MM.1S (cell line): ENCODE measurements around the gene NFYB.

Experiments
- CTCF ChIP-seq: fragments of 300-600 bp; sonication (generic); IDR thresholded peaks from 2 replicates; pipeline ENCODE4 v1.5.1; 2016; ENCODE audit warnings: antibody characterized with exemption, low read length, mixed read lengths
- EZH2 ChIP-seq: fragments of 300-600 bp; sonication (generic); optimal IDR thresholded peaks from 2 replicates; pipeline ENCODE3; 2017; ENCODE audit warnings: low read depth, mild to moderate bottlenecking, antibody characterized with exemption, low read length, mixed read lengths
- EZH2phosphoT487 ChIP-seq: fragments of 300-600 bp; sonication (generic); IDR thresholded peaks from 2 replicates; pipeline ENCODE4 v1.6.1; 2018; ENCODE audit warnings: antibody characterized with exemption, low read length

- TF ChIP-seq CTCF (no peak), EZH2 (no peak), EZH2phosphoT487 (no peak)
Measured at GRCh38 chr12:104122298-104122697, 15.7 kb downstream of the NFYB start.
